GM23338 (cell line): ENCODE measurements around the gene CACNA1C. TPM values are rescaled to one million over a fixed set of nuclear protein-coding genes. Genes with fewer than 3 reads are reported as not detected.

Experiments used
- ATAC-seq: fragments of 200-7000 bp; cut with Tn5 transposase; 3 replicates; pipeline ENCODE4 v1.9.1; 2020
- DNase-seq: peaks from one replicate; pipeline ENCODE4 v3.0.0-alpha.2; 2015; ENCODE audit warnings: low spot score
- H2AFZ ChIP-seq: fragments of 200-600 bp; sonication (generic); 2 replicates; pipeline ENCODE4 v1.8.0; 2016; ENCODE audit warnings: antibody characterized with exemption, mild to moderate bottlenecking, moderate library complexity
- H3F3A ChIP-seq: fragments of 200-600 bp; sonication (generic); replicated peaks from 2 replicates; pipeline ENCODE4 v1.8.0; 2017; ENCODE audit warnings: antibody characterized with exemption, mixed run types, low read depth
- H3K27ac ChIP-seq: fragments of 200-600 bp; sonication (generic); 2 replicates; pipeline ENCODE4 v1.6.1; 2016; ENCODE audit warnings: low read depth
- H3K27me3 ChIP-seq: fragments of 200-600 bp; sonication (generic); 2 replicates; pipeline ENCODE4 v1.8.0; 2016; ENCODE audit warnings: mild to moderate bottlenecking, mixed run types, moderate library complexity; ENCODE audit not compliant: insufficient read depth
- H3K36me3 ChIP-seq: fragments of 200-600 bp; sonication (generic); 2 replicates; pipeline ENCODE4 v1.8.0; 2016; ENCODE audit warnings: mild to moderate bottlenecking; ENCODE audit not compliant: insufficient read depth
- H3K4me1 ChIP-seq: fragments of 200-600 bp; sonication (generic); 2 replicates; pipeline ENCODE4 v1.8.0; 2016; ENCODE audit warnings: mild to moderate bottlenecking, moderate library complexity; ENCODE audit not compliant: insufficient read depth
- H3K4me2 ChIP-seq: fragments of 200-600 bp; sonication (generic); 2 replicates; pipeline ENCODE4 v1.7.1; 2017; ENCODE audit warnings: mixed run types
- H3K4me3 ChIP-seq: fragments of 200-600 bp; sonication (generic); 2 replicates; pipeline ENCODE4 v1.6.1; 2016; ENCODE audit warnings: mixed run types
- H3K79me2 ChIP-seq: fragments of 200-600 bp; sonication (generic); replicated peaks from 2 replicates; pipeline ENCODE4 v1.8.0; 2017; ENCODE audit warnings: mild to moderate bottlenecking; ENCODE audit not compliant: insufficient read depth
- H3K9me2 ChIP-seq: fragments of 200-600 bp; sonication (generic); 2 replicates; pipeline ENCODE4 v1.8.0; 2017; ENCODE audit not compliant: insufficient read depth
- H4K20me1 ChIP-seq: fragments of 200-600 bp; sonication (generic); replicated peaks from 2 replicates; pipeline ENCODE4 v1.8.0; 2017; ENCODE audit warnings: mild to moderate bottlenecking; ENCODE audit not compliant: insufficient read depth
- H3K27ac Mint-ChIP-seq: 2 replicates; pipeline ENCODE4 v1.8.0; 2020; ENCODE audit warnings: inconsistent platforms, mild to moderate bottlenecking, moderate library complexity, mixed read lengths
- H3K27me3 Mint-ChIP-seq: 3 replicates; pipeline ENCODE4 v1.8.0; 2022; ENCODE audit warnings: low read depth, mild to moderate bottlenecking, moderate library complexity, mixed read lengths, inconsistent platforms; ENCODE audit not compliant: insufficient read depth, poor library complexity
- H3K36me3 Mint-ChIP-seq: 3 replicates; pipeline ENCODE4 v1.8.0; 2021; ENCODE audit warnings: low read depth, mild to moderate bottlenecking, inconsistent platforms, moderate library complexity, mixed read lengths
- H3K4me1 Mint-ChIP-seq: 3 replicates; pipeline ENCODE4 v1.8.0; 2020; ENCODE audit warnings: mild to moderate bottlenecking, inconsistent platforms, mixed read lengths
- H3K4me3 Mint-ChIP-seq: 3 replicates; pipeline ENCODE4 v1.8.0; 2021; ENCODE audit warnings: moderate library complexity, mild to moderate bottlenecking, inconsistent platforms, mixed read lengths
- H3K9me3 Mint-ChIP-seq: 3 replicates; pipeline ENCODE4 v1.8.0; 2020; ENCODE audit warnings: moderate library complexity, mild to moderate bottlenecking, inconsistent platforms, mixed read lengths
- CREB1 ChIP-seq: fragments of 250-450 bp; sonication (Bioruptor Pico); IDR thresholded peaks from 2 replicates; pipeline ENCODE4 v1.5.0; 2020; ENCODE audit warnings: low read depth, mild to moderate bottlenecking, moderate library complexity
- CTCF ChIP-seq, 2 experiments: fragments of 200-600 bp in 1 of 2; sonication (generic) in 1 of 2; conservative IDR thresholded peaks; 2 replicates each; pipeline versions ENCODE4 v1.5.1 to v1.6.1; 2016 to 2017; ENCODE audit warnings: antibody characterized with exemption in 2 of 2, low read depth in 2 of 2, mild to moderate bottlenecking in 2 of 2, moderate library complexity in 1 of 2
- ETS1 ChIP-seq: IDR thresholded peaks from 2 replicates; pipeline ENCODE4 v1.6.1; 2016; ENCODE audit warnings: antibody characterized with exemption
- EZH2 ChIP-seq: fragments of 200-600 bp; sonication (generic); IDR thresholded peaks from one replicate; pipeline ENCODE4 v1.8.0; 2017; ENCODE audit warnings: antibody characterized with exemption, mild to moderate bottlenecking, low read depth; ENCODE audit not compliant: unreplicated experiment
- EZH2phosphoT487 ChIP-seq: fragments of 200-600 bp; sonication (generic); IDR thresholded peaks from one replicate; pipeline ENCODE4 v1.8.1; 2018; ENCODE audit warnings: antibody characterized with exemption; ENCODE audit not compliant: unreplicated experiment
- JUNB ChIP-seq: IDR thresholded peaks from one replicate; pipeline ENCODE4 v1.6.1; 2016; ENCODE audit warnings: antibody characterized with exemption; ENCODE audit not compliant: unreplicated experiment
- NANOG ChIP-seq: IDR thresholded peaks from 2 replicates; pipeline ENCODE4 v1.6.1; 2016; ENCODE audit warnings: antibody characterized with exemption, borderline replicate concordance
- POLR2AphosphoS5 ChIP-seq: IDR thresholded peaks from 2 replicates; pipeline ENCODE4 v1.6.1; 2016; ENCODE audit warnings: antibody characterized with exemption, low read depth
- REST ChIP-seq: IDR thresholded peaks from one replicate; pipeline ENCODE4 v1.6.1; 2018; ENCODE audit warnings: antibody characterized with exemption; ENCODE audit not compliant: unreplicated experiment
- STAT1 ChIP-seq: IDR thresholded peaks from one replicate; pipeline ENCODE4 v1.6.1; 2016; ENCODE audit warnings: antibody characterized with exemption; ENCODE audit not compliant: unreplicated experiment
- ZNF114 ChIP-seq: fragments of 250-450 bp; sonication (Bioruptor Pico); IDR thresholded peaks from 2 replicates; pipeline ENCODE4 v1.5.0; 2020; ENCODE audit warnings: mild to moderate bottlenecking, moderate library complexity
- ZNF331 ChIP-seq: fragments of 250-450 bp; sonication (Bioruptor Pico); IDR thresholded peaks from 2 replicates; pipeline ENCODE4 v1.5.0; 2020; ENCODE audit warnings: low read depth, mild to moderate bottlenecking, moderate library complexity
- ZNF462 ChIP-seq: fragments of 250-450 bp; sonication (Bioruptor Pico); IDR thresholded peaks from 2 replicates; pipeline ENCODE4 v1.5.0; 2020; ENCODE audit warnings: mild to moderate bottlenecking, moderate library complexity
- polyA plus RNA-seq: library from polyadenylated mRNA; unstranded; fragments of >200 nt; fragmentation: Nextera tagmentation; extraction: Ambion mirVana; gene quantifications from 2 replicates; pipeline ENCODE4 v1.2.1, GENCODE V29; 2016
- total RNA-seq: library from RNA; depleted of rRNA; stranded (reverse); fragments of >200 nt; shearing (Covaris generic); gene quantifications from 2 replicates; pipeline ENCODE4 v1.2.3, GENCODE V29; 2014

The CACNA1C gene
- total and polyA plus RNA-seq, 2 experiments from 2014 or later = 0.78 to 2.1 TPM

GRCh38 chr12:2688381-2688931 lies 635.7 kb downstream of the CACNA1C start:
- H3K4me3 ChIP-seq = no peak overlapping the region
- H3K79me2 ChIP-seq = no peaks in the 10 kb centered on the region
- H4K20me1 ChIP-seq = no peaks in the 10 kb centered on the region
- peaks cover 9% of the 10 kb centered on the region; the same call in 1 of the 2 replicates for H3K27me3 ChIP-seq
- H3K4me2 ChIP-seq = no peak overlapping the region
- no peak for DNase-seq
- Mint-ChIP-seq H3K27me3 (peaks cover 21% of the 10 kb centered on the region), H3K4me3 (no peak overlapping the region), H3K9me3 (no peaks in the 10 kb centered on the region), H3K27ac (no peak overlapping the region), H3K4me1 (peaks cover 31% of the 10 kb centered on the region), H3K36me3 (no peaks in the 10 kb centered on the region; the same call in 2 of the 3 replicates)
- H3K9me2 ChIP-seq = no peaks in the 10 kb centered on the region; the same call in 1 of the 2 replicates
- H3F3A ChIP-seq = no peaks in the 10 kb centered on the region; the same call in 1 of the 2 replicates
- no peak overlapping the region for H2AFZ ChIP-seq
- ATAC-seq = no peak
- TF ChIP-seq EZH2phosphoT487 (no peak), ZNF462 (no peak), REST (no peak), POLR2AphosphoS5 (no peak), CTCF (conservative IDR thresholded peaks at IDR 0.05; ENCODE audit: low read depth in 2 of 2) (no peak), ETS1 (no peak), NANOG (no peak), EZH2 (no peak), ZNF114 (CRISPR knock-in tag) (no peak), STAT1 (no peak), ZNF331 (CRISPR knock-in tag) (no peak), JUNB (no peak), CREB1 (no peak)
- H3K4me1 ChIP-seq = peaks cover 26% of the 10 kb centered on the region
- H3K27ac ChIP-seq = no peak overlapping the region
- no peaks in the 10 kb centered on the region for H3K36me3 ChIP-seq
